HUDEP-2 (cell line): ENCODE results near the gene MFF.
A peak's percentile ranks its signal among the peaks of the same experiment; 100 is the strongest.
"Not testable (repeated sequence)": the region's sequence is repeated elsewhere in the genome, so short reads cannot be mapped to it uniquely, and the experiment has no call there.

Source experiments
- DNase-seq, 76 experiments: peaks; one replicate each; lab custom pipeline; 2025; ENCODE audit not compliant: unreplicated experiment in 76 of 76; lab: John Stamatoyannopoulos, UW

Gene MFF

DNA sequence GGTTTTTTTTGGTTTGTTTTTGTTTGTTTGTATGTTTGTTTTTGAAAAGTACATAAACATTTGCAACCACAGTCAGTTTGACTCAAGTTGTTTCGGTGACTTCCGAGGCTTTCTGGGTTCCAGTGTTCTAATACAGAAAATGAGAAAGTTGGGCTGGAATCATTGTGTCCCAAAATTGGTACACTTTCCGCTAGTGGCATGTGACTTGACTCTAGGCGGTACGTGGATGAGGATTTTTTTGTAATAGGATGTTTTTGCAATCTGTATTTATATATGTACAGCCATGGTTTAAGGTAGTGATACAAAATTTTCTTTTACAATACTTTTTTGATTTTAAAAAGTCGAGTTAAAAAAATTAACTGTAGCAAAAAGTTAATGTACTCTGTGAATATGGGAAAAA, 1.7 kb downstream of the MFF start:
- DNase-seq = no peak

DNA sequence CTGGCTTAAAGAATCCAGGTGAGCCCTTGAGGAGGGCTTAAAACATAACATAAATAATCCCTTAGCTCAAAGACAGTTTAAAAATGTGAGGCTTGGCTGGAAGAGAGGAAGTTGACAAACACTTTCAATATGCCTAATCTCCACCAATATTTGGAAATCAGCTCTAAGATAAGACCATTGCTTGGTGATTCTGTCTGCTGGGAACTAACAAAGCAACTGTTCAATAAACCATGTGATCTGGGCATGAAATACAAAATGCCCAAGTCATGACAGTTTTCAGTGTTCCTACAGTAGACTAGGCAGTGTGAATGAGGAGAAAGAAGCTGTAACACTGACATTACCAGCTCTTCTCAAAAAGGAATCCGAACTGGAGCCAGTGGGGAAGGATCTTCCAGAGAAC, 10.7 kb downstream of the MFF start:
- no peak for DNase-seq

DNA sequence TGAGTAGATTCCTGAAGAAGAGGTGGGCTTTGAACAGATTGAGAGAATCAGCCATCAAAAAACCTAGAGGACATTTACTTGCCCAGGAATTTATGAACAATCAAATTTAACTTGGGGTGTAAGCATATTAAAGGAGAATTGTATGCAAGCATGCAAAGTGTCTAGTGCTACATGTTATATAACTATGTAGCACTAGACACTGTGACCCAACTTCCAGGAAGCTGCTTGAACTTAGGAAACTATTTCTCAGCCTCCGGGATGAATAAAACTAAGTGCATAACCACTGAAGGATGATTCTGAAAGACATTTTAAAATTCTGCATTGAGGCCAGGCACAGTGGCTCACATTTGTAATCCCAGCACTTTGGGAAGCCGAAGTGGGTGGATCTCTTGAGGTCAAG, 12.4 kb downstream of the MFF start:
- DNase-seq = no peak

DNA sequence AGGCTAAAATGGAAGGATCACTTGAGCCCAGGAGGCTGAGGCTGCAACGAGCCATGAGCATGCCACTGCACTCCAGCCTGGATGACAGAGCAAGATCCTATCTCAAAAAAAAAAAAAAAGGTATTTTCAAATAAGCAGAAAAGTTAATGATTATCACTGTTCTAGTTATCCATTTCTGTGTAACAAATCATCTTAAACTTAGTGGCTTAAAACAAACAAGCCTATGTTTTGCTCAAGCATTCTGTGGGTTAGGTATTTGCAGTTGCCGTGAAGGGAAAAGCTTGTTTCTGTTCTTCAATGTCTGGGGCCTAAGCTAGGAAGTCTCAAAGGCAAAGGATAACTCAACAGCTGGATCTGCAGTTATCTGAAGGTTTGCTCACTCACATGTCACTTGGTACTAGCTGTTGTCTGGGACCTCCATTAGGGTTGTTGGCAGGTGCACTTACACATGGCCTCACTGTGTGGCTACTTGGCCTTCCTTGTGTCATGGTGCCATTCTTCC, 14.1 kb downstream of the MFF start:
- DNase-seq = no peak

DNA sequence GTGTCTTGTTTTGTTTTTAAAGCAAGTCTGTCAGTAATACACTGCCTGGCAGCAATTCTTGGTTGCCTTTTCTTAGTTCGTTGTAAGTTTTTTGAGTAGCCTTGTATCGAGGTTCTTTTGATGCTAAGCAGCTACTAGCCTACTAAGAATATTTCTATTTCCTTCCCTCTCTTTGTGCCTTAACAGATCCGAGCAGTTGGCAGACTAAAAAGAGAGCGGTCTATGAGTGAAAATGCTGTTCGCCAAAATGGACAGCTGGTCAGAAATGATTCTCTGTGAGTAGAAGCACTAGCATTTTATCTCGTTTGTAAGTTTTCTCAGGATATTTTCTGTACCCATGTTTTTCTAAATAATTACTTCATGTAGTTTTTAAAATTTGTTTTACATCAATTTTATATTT, 15.1 kb downstream of the MFF start:
- DNase-seq = no peak

DNA sequence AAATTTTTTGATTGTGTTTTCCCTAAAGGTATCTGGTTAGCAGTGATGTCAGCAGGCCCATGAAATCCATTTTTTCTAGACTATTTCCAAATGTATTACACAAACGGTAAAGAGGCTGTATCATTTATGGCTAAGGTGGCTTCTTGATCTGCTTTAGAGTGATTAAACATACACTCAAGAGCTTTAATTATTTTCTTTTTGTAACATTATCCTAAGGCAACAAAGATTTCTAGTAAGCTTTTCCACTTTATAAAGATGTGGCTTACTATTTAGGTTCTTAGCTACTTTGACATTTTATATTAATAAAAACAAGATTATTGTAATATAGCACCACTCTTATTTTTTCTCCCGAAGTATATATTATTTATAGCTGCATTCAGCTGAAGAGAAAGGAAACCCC, 16.5 kb downstream of the MFF start:
- DNase-seq = no peak

DNA sequence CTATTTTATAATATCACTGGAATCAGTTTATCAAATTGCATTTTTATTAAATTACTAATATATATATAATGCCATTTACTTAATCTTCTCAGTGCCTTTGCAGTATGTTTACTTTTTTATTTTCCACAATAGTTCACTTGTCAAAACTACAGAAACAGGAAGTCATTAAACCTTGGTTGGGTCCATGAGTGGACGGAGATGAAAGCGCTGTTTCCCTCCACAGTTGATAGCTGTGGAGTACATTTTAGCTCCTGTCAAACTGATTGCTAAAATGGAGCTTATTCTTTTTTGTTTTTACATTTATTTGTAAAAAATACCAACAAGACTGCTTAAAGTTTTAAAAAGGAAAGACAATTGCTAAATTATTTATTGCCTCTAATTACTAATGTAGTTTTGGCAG, 19.2 kb downstream of the MFF start:
- no peak for DNase-seq

DNA sequence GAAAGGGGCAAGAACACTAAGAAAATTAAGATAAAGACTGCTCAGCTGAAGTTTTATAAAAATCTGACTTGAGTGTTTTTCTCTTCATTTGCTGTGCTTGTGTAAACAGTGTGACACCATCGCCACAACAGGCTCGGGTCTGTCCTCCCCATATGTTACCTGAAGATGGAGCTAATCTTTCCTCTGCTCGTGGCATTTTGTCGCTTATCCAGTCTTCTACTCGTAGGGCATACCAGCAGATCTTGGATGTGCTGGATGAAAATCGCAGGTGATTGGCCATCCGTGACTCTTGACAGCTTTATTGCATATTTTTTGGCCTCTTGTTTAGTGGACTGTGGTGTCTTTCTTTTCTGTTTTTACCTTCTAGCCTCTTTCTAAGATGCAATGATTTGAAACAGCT, 22.1 kb downstream of the MFF start:
- no peak for DNase-seq

DNA sequence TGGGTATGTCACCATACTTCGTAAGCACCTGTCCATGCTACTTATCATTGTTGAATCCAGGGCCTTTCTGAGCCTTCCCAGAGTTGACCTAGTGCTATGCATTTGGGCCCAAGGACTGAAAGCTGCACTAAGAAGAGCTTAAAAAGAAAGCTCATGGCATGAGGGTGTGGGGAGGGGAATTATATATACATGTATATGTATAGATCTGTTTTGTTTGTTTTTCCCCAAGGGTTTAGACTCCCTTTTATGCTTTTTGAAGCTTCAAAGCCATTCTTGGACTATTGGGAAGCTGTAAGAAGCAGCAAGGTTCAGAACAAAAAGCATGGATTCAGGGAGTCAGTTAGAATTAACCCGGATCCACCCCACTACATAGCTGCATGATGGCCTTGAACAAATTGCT, 23.3 kb downstream of the MFF start:
- no peak for DNase-seq

DNA sequence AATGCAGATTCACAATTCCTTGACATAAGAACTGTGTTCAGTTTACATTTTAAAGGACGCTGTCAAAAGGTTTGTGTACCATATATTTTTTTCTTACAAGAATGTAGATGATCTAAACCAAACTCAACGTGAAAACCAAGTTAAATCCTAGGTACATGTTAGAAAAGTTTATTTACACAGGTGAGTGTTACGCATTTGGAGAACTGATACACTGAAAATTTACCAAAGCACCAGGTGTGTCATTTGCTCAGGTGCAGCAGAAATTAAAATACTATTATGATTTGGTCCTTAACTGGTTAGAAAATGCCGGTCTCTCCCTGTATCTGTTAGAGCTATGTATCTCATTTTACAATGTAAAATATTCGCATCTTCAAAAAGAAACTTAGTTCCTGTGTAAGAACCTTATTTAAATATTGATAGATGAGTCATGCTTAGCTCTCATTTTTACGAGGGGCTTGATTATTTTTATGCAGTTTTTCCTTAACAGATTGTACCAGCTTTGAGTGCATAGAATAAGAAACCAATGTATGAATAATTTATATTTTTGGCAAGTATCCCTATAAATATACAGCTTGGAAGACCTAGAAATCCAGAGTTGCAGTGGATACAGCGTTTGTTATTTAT, 25.1 kb downstream of the MFF start:
- DNase-seq = no peak

DNA sequence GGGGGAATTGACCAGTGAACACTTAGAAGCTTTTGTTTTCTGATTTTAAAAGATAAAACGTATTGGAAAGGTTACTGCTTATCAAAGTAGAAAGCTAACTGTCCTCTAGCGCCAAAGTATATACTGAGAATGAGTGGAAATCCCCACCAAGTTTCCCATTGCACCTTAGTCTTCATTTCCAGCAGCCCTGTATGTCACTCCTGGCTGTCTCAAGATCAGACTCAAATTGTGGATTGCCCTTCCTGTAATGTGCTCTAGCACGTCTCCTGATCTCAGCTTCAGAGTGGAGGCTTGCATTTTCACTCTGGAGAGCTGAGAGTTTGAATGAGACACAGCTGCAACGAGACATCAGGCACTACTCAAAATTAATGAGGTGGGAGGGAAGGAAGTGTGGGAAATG, 26.6 kb downstream of the MFF start:
- DNase-seq = no peak

DNA sequence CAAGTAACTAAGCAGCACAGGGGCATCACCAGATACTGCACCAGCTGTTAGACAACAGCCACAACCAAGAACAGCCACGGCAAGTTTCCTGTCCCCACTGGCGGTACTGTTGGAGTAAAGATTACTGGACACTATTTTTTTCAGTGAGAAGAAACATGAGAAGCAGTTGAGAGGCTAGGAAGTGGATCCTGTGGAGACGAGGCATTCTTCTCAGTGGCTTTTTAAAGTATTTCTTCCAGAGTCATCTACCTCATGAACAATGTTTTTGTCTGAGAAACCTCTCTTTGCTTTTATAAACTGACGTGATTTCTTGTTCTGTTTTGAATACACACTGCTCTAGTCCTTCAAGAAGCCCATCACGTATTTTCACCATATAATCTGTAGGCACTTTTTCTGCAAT, 35.3 kb downstream of the MFF start:
- no peak for DNase-seq

DNA sequence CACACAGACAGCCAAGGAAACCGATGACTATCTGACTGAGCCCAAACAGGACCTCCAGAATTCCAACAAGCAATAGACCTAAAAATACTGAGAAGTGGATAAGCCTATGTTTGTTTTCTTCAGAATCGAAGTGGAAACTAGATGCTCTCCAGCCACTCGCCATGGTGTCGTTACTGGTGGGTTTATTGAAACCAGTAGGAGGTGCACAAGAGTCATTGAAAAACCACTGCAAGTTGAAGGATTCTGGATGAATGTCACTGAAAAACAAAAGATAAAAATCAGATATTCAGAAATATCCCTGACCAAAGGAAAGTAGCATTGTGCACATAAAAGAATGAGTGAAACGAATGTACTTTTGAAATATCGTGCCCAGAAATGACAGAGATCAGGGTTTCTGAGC, 38.7 kb downstream of the MFF start:
- DNase-seq = peak in 1 of 76 experiments; percentile 4

DNA sequence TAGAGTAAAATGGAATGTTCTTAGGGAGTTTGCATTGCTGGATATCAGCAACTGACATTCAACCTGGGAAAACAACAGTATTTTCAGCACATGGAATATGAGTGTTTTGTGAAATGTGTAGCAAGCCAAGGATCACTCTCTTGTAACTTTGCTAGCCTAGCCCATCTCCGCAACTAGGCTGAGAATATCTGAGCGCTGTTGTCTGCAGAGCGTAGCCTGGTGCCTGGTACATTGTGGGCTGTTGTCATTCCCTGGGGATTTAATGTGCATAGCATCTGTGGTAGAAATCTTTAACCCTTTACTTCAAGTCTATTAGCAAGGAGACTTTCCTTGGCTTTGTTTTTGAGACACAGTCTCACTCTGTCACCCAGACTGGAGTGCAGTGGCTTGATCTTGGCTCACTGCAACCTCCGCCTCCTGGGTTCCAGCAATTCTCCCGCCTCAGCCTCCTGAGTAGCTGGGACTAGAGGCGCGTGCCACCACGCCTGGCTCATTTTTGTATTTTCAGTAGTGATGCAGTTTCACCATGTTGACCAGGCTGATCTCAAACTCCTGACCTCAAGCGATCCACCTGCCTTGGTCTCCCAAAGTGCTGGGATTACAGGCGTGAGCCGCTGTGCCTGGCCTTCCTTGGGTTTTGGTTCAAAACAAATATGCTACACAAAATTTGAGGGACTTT, 39.7 kb downstream of the MFF start:
- DNase-seq = not testable (repeated sequence)

DNA sequence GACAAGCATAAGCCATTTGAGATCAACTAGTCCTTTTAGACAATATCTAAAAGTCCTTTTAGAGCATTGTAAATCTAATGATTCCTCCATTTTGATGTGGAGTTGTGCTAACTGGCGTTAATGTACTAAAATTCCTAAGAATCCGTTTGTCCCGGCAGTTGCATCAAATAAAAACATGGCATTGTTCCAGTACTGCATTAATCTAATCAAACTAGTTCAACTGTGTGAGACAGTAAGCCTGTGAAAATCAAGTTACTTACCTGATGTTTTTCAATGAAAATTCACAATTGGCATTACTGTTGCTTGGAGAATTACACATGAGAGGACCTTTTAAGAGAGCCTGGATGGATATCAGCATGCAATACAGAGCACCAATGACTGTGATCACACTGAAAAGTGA, 40.8 kb downstream of the MFF start:
- DNase-seq = no peak

DNA sequence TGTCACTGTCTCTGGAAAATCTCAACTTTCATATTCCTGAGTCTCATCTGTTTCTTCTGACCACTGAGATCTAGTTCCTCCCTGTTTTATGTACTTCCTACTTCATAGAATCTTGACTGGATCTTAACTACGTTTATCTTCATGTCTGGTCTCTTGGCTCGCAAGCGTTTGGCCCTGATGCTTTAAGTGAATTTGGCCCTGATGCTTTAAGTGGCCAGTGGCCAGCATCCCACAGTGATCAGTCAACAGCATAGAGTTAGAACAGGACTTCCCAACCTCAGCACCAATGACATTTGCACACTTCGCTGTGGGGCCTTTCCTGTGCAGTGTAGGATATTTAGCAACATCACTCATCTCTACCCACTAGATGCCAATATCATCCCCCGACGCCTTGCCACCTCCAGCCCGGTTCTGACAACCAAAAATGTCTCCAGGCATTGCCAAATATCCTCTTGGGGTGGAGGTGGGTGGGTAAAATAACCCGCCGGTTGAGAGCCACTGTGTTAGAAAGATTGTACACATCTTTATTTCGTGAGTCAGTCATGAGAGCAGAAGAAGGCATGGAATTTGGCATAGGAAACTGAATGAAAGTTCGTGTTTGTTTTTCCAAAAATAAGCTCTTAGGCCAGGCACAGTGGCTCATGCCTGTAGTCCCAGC, 41.8 kb downstream of the MFF start:
- no peak for DNase-seq

DNA sequence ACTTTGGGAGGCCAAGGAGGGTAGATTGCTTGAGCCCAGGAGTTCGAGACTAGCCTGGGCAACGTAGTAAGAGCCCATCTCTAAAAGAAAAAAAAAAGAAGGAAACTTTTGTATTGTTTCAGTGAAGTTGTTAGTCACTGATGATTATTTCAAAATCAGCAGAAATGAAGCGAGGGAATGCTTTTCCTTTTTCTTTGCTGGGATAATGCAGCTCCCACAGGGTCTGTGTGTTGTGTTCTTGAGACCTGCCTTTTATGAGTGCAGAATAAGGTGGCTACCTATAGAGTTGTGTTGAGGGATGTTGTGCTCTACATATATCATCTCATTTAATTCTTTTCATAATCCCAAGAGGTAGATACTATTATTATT, 42.4 kb downstream of the MFF start:
- no peak for DNase-seq

DNA sequence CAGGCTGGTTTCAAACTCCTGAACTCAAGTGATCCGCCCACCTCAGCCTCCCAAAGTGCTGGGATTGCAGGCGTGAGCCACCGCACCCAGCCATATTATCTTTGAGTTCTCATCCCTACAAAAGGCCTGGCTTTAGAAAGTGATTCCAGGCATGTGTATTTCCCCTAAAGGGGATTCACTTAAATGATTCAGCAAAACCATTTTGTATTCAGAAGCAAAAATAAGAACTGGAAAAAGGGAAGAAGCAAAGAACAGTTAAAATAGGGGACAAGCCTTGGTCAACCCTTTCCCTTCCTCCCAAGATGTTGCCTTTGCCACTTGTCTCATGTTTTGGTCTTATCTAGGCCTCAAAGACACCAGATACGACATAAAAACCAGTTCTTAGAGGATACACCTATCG, 43.5 kb downstream of the MFF start:
- DNase-seq = no peak

DNA sequence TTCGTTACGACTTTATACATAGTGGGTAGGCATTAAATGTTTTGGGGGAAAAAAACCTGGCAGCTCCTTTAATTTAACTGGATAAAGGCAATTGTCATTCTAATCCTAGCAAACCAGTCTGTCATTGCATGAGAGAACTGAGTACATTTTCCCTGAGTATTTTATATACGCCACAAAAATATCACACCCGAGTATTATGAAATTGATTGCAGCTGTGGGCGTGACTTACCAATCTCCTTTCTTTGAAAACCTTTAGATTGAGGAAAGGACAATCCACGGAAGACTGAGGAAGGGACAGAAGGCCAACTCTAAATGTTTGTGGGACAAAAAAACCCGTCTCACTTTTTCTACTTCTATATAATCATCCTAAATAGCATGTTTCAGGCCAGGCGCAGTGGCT, 45.0 kb downstream of the MFF start:
- no peak for DNase-seq

DNA sequence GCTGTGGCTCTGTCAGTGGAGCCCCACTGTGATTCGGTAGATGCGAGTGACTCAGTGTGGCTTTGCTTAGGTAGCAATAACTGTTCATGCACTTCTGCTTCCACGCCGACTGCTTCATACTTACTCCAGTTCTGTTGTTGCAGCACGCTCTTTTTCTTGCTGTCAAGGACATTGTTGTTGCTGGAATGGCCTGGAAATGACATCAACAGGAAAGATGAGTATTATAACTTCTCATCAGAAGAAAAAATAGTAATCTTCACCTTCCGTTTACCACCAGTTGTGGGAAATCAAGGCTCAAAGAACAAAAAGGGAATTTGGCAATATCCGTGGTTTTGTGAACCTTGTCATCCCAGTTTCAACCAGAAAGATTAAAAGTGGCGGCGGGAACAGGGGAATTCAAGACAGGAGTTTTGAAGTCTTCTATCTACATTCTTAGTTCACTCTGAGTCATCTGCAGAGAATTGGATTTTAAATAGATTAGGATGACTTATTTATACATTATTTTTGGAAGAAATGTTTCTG, 45.8 kb downstream of the MFF start:
- DNase-seq = no peak

DNA sequence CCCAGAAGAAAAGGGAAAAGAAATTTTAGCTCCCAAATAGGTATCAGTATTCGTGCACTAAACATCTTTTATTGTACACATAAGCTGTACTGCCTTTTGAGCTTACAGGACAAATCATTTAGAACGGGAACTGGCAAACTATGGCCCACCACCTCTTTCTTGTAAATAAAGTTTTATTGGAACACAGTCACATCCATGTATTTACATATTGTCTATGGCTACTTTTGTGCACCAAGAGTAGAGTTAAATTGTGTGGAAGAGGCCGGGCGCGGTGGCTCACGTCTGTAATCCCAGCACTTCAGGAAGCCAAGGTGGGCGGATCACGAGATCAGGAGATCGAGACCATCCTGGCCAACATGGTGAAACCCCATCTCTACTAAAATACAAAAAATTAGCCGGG, 48.3 kb downstream of the MFF start:
- no peak for DNase-seq

DNA sequence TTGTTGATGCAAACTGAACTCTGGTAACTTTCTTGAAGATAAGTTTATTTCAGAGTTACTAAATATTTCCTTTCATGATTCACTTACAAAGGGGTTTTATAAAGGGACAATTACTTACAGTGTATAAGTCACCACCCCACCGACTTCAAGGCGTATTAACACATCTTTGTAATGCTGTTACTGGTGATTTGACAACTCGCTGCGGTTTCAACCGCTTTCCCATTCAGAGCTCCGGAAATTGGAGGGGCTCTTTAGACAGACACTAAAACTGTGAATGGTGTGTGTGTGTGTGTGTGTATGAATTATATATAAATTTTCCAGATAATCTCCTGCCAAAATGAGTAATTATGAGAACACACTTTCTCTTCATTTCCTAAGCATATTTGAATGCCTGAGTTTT, 49.1 kb downstream of the MFF start:
- no peak for DNase-seq
